GM10266 (cell line): ENCODE measurements around the gene IQSEC1.

Experiments
- DNase-seq: peaks from one replicate; pipeline ENCODE4 v3.0.0; 2012; ENCODE audit errors: extremely low spot score
- CTCF ChIP-seq: IDR thresholded peaks from 2 replicates; pipeline ENCODE4 v1.5.1; 2012; ENCODE audit warnings: mild to moderate bottlenecking, low read depth; ENCODE audit not compliant: control insufficient read depth, insufficient read depth; ENCODE audit errors: missing control alignments

Gene IQSEC1

GRCh38 chr3:12910356-12911099 lies 162.7 kb downstream of the IQSEC1 start:
- no peak for TF ChIP-seq CTCF
- no peak for DNase-seq

GRCh38 chr3:12909710-12910109 lies 163.5 kb downstream of the IQSEC1 start:
- no peak for DNase-seq
- TF ChIP-seq CTCF = no peak

- no peak for TF ChIP-seq CTCF
- no peak for DNase-seq
Observed at GRCh38 chr3:12908859-12909258, 164.4 kb downstream of the IQSEC1 start.

GRCh38 chr3:12908136-12908730 lies 165.0 kb downstream of the IQSEC1 start:
- no peak for DNase-seq
- TF ChIP-seq CTCF = no peak

GRCh38 chr3:12907729-12908128 lies 165.5 kb downstream of the IQSEC1 start:
- no peak for DNase-seq
- TF ChIP-seq CTCF = no peak

GRCh38 chr3:12907296-12907695 lies 165.9 kb downstream of the IQSEC1 start:
- no peak for TF ChIP-seq CTCF
- DNase-seq = no peak

- TF ChIP-seq CTCF = no peak
- no peak for DNase-seq
Observed at GRCh38 chr3:12906916-12907290, 166.3 kb downstream of the IQSEC1 start.
